ENCODE data around the gene LHX6.

GRCh38 chr9:122277285-122277897, 48.6 kb upstream of the LHX6 start:
- TF ChIP-seq CTCF (IDR thresholded peaks at IDR 0.05) (no peak), ZNF302 (CRISPR knock-in tag; IDR thresholded peaks at IDR 0.05) (no peak), MAFK (IDR thresholded peaks at IDR 0.05; ENCODE audit: partially characterized antibody) (no peak), JUN (IDR thresholded peaks at IDR 0.05) (no peak), RFX5 (IDR thresholded peaks at IDR 0.05) (no peak), RAD21 (conservative IDR thresholded peaks at IDR 0.05 in 1 of 2, IDR thresholded peaks at IDR 0.05 in 1 of 2) (no peak), POLR2A (IDR thresholded peaks at IDR 0.05; ENCODE audit: low read length) (no peak), EHMT2 (IDR thresholded peaks at IDR 0.05; ENCODE audit: low read depth) (no peak), EP300 (IDR thresholded peaks at IDR 0.05) (no peak), HOXA7 (CRISPR knock-in tag; IDR thresholded peaks at IDR 0.05) (no peak)

Measured in A549 (cell line).